ENCODE measurements around the gene GCK.

Gene GCK

GRCh38 chr7:44227911-44228310, 38.7 kb upstream of the GCK start:
- TF ChIP-seq CTCF (IDR thresholded peaks at IDR 0.05) (no peak), ZFX (IDR thresholded peaks at IDR 0.05; ENCODE audit: borderline replicate concordance) (no peak)
- H3K27ac ChIP-seq = no peak overlapping the region

GRCh38 chr7:44226396-44226753, 37.1 kb upstream of the GCK start:
- H3K27ac ChIP-seq = no peak overlapping the region
- TF ChIP-seq ZFX (IDR thresholded peaks at IDR 0.05; ENCODE audit: borderline replicate concordance) = no peak
- no peak for TF ChIP-seq CTCF (IDR thresholded peaks at IDR 0.05)

GRCh38 chr7:44225566-44226395, 36.5 kb upstream of the GCK start:
- TF ChIP-seq ZFX (IDR thresholded peaks at IDR 0.05; ENCODE audit: borderline replicate concordance) (no peak), CTCF (IDR thresholded peaks at IDR 0.05) (no peak)
- no peak overlapping the region for H3K27ac ChIP-seq

GRCh38 chr7:44224974-44225565, 35.8 kb upstream of the GCK start:
- TF ChIP-seq ZFX (IDR thresholded peaks at IDR 0.05; ENCODE audit: borderline replicate concordance) (no peak), CTCF (IDR thresholded peaks at IDR 0.05) (no peak)
- H3K27ac ChIP-seq = no peak overlapping the region

- TF ChIP-seq CTCF (IDR thresholded peaks at IDR 0.05) (no peak), ZFX (IDR thresholded peaks at IDR 0.05; ENCODE audit: borderline replicate concordance) (no peak)
- H3K27ac ChIP-seq = no peak overlapping the region
These were observed 35.1 kb upstream of the GCK start for GRCh38 chr7:44224080-44224973.

- TF ChIP-seq CTCF (IDR thresholded peaks at IDR 0.05) (no peak), ZFX (IDR thresholded peaks at IDR 0.05; ENCODE audit: borderline replicate concordance) (no peak)
- H3K27ac ChIP-seq = no peak overlapping the region
These were observed 34.3 kb upstream of the GCK start for GRCh38 chr7:44223362-44224079.

All from 22Rv1 (cell line).